ENCODE results near the gene CRCP.
"Not testable (repeated sequence)": the region's sequence is repeated elsewhere in the genome, so short reads cannot be mapped to it uniquely, and the experiment has no call there.

The CRCP gene

DNA sequence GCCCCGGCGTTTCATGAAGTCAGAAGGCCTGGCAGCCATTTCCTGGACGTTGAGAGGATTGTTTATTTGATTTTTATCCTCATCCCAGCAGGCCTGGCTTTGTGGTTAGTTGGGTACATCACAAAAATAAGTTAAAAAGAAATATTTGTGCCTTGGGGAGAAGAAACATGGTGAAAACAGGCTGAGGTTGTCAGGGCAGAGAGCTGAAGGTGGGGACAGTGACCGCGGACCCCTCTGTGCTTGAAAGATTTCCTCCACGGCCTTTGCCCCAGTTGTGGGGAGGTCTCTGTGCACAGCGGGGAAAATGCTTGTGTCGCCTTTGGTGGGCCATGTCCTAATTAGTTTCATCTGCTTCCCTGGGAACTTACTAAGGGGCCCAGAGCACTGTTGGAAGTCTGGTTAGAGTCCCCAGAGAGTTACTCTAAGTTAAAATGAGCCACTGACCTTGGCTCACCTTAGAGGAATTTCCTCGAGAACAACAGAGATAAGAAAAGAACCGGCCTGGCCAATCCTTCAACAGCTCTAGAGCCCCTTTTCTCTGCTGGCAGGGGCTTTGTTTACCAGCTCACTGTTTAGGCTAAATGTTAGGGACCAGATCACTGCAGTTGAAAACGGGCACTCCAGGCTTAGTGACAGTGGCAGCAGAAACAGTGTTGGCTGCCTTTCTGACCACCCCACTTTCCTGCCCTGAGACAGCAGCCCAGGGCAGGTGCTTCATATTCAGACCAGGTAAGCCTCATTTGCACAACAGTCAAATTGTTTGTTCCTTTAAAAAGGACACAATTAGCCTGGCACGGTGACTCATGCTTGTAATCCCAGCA lies 37.9 kb downstream of the CRCP start:
- DNase-seq (ENCODE audit: low read depth in 2 of 2): no peak

DNA sequence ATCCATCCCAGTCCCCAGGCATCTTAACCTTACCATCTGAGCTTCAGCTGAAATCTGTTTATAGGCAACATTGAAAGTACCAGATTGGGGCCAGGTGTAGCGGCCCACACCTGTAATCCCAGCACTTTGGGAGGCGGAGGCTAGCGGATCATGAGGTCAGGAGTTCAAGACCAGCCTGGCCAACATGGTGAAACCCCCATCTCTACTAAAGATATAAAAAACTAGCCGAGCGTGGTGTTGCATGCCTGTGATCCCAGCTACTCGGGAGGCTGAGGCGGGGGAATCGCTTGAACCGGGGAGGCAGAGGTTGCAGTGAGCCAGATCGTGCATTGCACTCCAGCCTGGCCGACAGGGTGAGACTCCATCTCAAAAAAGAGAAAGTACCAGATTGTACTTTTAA lies 39.0 kb downstream of the CRCP start:
- DNase-seq (ENCODE audit: low read depth in 2 of 2): no peak

- DNase-seq (ENCODE audit: low read depth in 2 of 2): not testable (repeated sequence)
Measured at GRCh38 chr7:66156035-66156434, 41.4 kb downstream of the CRCP start.

- DNase-seq (ENCODE audit: low read depth in 2 of 2): no peak
Measured at GRCh38 chr7:66157060-66157459, 42.4 kb downstream of the CRCP start.

- no peak for DNase-seq (ENCODE audit: low read depth in 2 of 2)
Measured at GRCh38 chr7:66162622-66163021, 48.0 kb downstream of the CRCP start.

DNA sequence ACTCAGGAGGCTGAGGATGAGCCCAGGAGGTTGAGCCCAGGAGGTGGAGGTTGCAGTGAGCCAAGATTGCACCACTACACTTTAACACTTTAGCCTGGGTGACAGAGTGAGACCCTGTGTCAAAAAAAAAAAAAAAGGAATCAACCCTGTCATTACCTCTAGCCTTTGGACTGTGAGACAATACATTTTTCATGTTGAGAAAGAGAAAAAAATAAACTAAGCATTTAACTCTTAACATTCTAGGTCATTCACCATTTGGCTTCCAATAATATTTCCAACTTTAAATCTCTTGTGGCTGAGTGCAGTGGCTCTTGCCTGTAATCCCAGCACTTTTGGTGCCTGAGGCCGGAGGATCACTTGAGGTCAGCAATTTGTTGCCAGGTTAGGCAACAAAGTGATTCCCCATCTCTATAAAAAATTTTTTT lies 48.6 kb downstream of the CRCP start:
- DNase-seq (ENCODE audit: low read depth in 2 of 2): no peak

- DNase-seq (ENCODE audit: low read depth in 2 of 2): no peak
Measured at GRCh38 chr7:66164356-66164755, 49.7 kb downstream of the CRCP start.

- no peak for DNase-seq (ENCODE audit: low read depth in 2 of 2)
Measured at GRCh38 chr7:66167773-66168387, 53.2 kb downstream of the CRCP start.

DNA sequence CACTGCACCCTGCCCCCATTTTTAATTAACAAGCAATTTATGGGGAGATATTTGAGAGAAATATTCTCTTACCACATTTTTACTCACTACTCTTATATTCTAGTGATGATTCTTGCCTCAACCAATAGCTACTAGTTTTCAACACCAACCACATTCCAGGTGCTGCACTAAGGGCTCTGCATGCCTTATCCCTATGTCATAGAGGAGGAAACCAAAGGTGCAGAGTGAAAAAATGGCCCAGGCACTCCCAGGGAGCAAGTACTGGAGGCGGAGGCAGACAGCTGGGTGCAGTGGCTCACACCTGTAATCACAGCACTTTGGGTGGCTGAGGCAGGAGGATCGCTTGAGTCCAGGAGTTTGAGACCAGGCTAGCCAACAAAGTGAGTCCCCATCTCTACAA lies 55.0 kb downstream of the CRCP start:
- no peak for DNase-seq (ENCODE audit: low read depth in 2 of 2)

DNA sequence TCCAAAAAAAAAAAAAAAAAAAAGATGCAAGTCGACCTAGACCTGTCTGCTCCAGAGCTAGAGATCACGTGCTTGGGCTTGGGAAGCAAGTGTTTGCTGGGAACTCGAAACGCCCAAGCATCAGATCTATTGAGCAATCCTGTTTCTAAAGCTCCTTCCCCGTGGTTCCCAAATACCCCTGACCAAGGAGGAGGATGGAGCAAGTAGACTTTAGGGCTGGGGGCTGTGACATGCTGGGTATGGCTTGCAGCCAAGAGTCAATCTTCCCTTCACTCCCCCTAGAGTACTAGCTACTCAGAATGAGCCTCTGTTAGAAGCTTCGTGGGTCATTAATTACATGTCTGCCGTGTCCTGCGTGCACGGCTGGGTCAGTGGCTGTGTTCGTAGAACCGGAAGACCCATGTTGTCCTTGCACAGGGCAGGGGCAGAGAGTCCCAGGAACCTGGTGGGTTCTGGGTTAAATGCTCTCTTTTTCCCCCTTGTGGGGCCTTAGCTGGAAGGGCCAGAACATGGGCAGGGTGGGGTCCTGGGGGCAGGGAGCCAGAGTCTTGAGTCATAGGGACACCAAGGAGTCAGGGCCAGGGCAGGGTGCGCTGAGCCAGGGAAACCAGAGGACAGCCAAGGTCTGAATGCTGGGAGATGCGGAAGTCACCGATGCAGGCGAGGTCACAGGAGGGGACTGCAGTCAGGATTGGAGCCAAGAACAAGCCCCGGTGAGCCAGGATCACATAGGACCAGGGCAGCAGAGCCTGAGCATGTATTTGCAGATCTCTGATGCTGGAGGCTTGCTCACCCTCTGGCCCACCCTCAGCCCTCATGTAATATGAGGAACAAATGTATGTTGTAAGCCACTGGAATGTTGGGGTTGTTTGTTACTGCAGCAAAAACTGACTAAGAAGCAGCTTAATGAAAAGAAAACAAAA lies 55.9 kb downstream of the CRCP start:
- DNase-seq (ENCODE audit: low read depth in 2 of 2): no peak

DNA sequence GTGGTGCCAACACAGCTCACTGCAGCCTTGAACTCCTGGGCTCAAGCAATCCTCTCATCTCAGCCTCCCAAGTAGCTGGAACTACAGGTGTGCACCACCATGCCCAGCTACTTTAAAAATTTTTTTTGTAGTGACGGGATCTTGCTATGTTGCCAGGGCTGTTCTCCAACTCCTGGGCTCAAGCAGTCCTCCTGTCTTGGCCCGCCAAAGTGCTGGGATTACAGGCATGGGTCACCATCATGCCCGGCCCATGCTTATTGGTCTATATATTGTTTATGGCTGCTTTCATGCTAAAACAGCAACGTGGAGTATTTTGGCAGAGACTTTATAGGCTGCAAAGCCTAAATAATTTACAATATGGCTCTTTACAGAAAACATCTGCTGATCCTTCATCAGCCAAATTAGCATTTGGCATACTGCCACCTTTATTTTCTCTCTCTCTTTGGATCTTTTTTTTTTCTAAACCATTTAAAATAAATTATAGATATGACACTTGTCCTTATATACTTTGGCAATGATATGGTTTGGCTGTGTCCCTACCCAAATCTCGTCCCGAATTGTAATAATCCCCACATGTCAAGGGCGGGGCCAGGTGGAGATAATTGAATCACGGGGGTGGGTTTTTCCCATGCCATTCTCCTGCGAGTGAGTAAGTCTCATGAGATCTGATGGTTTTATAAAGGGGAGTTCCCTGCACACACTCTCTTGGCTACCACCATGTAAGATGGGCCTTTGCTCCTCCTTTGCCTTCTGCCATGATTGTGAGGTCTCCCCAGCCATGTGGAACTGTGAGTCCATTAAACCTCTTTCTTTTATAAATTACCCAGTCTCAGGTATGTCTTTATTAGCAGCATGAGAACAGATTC lies 58.1 kb downstream of the CRCP start:
- not testable (repeated sequence) for DNase-seq (ENCODE audit: low read depth in 2 of 2)

DNA sequence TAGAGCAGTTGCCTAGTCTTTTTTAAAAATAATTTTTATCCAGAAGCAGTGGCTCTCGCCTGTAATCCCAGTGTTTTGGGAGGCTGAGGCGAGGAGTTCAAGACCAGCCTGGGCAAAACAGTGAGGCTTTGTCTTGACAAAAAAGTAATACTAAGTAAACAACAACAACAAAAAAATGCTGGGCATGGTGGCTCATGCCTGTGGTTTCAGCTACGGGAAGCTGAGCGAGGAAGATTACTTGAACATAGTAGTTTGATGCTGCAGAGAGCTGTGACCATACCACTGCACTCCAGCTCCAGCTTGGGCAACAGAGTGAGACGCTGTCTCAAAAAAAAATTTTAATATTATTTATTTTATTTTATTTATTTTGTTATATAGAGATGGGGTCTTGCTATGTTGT lies 59.2 kb downstream of the CRCP start:
- no peak for DNase-seq (ENCODE audit: low read depth in 2 of 2)

- not testable (repeated sequence) for DNase-seq (ENCODE audit: low read depth in 2 of 2)
Measured at GRCh38 chr7:66175006-66175405, 60.4 kb downstream of the CRCP start.

- DNase-seq (ENCODE audit: low read depth in 2 of 2): no peak
Measured at GRCh38 chr7:66176914-66177313, 62.3 kb downstream of the CRCP start.

- no peak for DNase-seq (ENCODE audit: low read depth in 2 of 2)
Measured at GRCh38 chr7:66178258-66178657, 63.6 kb downstream of the CRCP start.

- DNase-seq (ENCODE audit: low read depth in 2 of 2): no peak
Measured at GRCh38 chr7:66181329-66181728, 66.7 kb downstream of the CRCP start.

- DNase-seq (ENCODE audit: low read depth in 2 of 2): no peak
Measured at GRCh38 chr7:66181845-66182244, 67.2 kb downstream of the CRCP start.

- no peak for DNase-seq (ENCODE audit: low read depth in 2 of 2)
Measured at GRCh38 chr7:66182920-66183319, 68.3 kb downstream of the CRCP start.

GRCh38 chr7:66183700-66184099 lies 69.1 kb downstream of the CRCP start:
- no peak for DNase-seq (ENCODE audit: low read depth in 2 of 2)

DNA sequence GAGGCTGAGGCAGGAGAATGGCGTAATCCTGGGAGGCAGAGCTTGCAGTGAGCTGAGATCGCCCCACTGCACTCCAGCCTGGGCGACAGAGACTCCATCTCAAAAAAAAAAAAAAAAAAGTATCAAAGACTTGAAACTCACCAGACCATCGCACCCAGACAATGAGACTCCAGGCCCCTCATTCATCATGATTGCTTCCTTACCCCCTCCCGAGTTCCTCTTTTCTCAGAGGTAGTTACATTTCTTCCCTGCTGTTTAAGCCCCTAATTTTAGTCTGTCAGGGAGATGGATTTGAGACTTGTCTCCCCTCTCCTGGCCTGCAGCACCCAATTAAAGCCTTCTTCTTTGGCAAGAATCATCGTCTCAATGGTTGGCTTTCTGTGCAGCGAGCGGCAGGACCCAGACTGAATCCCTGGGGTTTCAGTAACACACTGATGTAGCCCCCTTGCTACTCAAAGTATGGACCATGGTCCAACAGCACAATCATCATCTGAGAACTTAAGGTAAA lies 71.1 kb downstream of the CRCP start:
- DNase-seq (ENCODE audit: low read depth in 2 of 2): no peak

DNA sequence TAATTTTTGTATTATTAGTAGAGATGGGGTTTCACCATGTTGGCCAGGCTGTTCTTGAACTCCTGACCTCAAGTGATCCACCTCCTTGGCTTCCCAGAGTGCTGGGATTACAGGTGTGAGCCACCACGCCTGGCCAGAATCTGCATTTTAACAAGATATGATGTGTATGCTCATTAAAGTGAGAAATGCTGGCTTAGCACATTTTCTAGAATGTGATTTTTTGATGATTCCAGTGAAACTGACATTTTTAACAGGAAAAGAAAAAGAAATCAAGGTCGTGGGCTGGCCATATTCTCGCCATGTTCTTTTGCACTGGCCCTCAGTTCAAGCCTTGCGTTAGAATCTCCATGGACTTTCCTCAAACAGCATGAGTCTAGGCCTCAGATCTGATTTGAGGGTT lies 72.3 kb downstream of the CRCP start:
- DNase-seq (ENCODE audit: low read depth in 2 of 2): no peak

All from stimulated activated CD8-positive, alpha-beta memory T cell treated with anti-CD3 and anti-CD28 coated beads, Interleukin-7, amount 100 ng/mL, for 1 hour (primary cell).